Measurements from ENCODE around the gene SFT2D1. TPM values are rescaled to one million over a fixed set of nuclear protein-coding genes. Genes with fewer than 3 reads are reported as not detected.
"Not testable (repeated sequence)": the region's sequence is repeated elsewhere in the genome, so short reads cannot be mapped to it uniquely, and the experiment has no call there.

Gene SFT2D1
- total RNA-seq, 1 donor from 2014 or later = 52.5 TPM

DNA sequence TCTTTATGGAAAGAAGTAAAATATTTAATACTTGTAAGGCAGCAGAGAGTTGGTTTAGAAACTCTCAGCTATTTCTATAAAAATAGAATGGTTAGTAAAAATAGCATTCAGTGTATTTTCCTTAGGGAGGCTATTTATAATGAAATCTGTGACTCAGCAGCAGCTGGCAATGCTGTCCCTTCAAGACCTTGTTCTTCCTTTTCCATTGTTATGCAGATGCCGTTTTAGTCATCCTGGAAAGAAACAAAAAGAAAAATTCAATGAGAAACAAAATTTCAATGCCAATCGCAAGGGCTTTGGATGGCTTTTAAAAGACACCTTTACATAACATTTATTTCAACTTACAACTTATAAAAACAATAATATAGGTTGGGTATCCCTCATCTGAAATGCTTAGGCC lies 22.9 kb upstream of the SFT2D1 start:
- intact Hi-C loops (cut with micrococcal nuclease) = no loop called here

DNA sequence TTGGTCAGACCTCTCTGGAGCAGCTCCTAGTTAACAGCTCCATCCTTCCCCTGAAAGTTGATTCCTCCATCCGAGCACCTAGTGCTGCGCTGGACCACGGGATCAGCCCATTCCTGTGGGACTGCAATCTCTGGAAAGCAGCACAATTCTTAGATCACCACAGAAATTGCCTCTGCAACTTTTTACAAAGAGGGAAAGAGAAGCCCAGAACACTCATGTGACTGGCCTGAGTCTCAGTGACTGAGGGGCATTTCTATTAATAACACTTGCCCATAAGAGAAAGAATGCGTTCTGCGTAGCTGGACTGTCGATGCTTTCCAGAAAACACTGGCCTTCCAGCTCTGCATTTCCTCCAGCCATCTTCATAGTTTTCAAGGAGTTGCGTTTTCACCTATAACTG lies 22.1 kb upstream of the SFT2D1 start:
- intact Hi-C loops (cut with micrococcal nuclease) = no loop called here

DNA sequence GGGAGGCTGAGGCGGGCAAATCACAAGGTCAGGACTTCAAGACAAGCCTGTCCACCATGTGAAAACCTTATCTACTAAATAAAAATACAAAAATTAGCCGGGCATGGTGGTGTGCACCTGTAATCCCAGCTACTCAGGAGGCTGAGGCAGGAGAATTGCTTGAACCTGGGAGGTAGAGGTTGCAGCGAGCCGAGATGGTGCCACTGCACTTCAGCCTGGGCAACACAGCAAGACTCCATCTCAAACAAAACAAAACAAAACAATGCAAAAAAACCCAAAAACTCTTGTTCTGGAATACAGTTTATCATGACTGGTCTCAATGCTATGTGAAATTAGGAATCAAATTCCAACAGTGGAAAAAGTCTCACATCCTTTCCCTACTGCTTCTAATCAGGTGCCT lies 20.1 kb upstream of the SFT2D1 start:
- intact Hi-C loops (cut with micrococcal nuclease) = not testable (repeated sequence)

DNA sequence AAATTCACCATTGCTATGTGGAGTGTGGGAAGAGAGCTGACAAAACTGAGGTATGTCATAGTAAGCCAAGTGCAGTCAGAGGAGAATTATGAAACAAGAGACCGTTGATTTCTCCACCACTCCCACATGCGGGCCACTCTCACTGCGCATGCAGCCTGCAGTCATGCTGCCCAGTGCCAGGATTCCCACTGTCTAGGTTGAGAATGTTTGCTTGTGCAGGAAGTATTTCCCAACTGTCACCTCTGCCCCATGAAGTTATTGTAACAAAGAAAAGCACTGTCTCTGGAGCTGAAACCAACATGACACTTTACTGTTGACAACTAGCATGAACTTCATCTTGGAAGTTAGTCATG lies 18.7 kb upstream of the SFT2D1 start:
- intact Hi-C loops (cut with micrococcal nuclease) = no loop called here

DNA sequence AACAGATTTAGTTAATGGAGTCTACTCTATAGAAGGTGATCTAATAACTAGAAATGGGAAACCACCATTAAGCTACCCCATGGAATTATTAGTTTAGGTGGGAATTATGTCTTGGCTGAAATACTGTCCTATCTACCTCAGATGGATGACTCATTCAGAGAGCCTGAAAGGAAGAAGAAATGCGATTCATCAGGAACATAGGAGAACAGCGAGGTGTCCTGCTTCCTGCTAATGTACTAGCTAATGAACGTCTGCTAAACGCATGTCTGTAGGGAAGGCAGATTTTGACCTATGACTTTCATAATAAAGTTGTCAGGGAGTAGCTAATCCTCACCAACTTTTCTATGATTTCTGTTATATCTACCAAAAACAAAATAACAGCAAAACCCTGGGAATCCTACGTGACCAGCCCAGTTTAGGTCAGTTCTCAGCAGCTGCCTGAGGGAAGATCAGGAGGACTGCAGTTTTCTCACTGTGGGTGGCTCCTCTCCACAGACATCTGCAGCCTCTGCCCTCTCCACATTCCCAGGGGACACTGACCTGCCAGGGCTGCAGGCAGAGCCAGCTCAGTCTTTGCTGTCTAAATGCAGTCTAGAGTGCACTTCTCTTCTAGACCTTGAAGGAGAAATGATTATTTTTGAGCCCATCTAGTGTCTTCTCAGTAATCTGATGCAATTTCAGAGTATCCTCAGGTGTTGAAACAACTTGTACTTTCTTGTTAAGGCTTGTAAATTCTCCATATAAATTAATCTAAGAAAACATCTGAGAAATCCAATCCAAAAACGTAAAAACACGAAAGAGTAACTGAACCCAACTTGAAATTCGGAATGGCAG lies 18.1 kb upstream of the SFT2D1 start:
- intact Hi-C loops (cut with micrococcal nuclease) = no loop called here

DNA sequence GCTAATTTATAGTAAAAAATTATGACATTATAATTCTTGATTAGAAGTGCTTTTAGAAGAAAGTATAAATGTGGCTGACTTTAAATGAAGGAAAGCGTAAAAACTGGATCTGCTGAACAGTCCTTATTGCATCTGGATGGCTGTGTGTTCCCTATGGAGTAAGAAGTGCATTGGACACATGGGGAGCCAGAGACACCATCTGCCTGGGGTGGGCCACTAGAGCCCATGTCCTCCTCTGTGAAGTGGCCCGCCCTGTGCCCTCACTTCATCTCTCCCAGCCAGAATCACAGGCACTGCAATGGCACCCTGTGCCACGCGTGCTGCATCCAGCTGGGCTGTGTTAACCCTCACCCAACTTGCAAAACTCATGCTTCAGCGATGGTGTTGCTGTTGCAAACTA lies 13.2 kb upstream of the SFT2D1 start:
- intact Hi-C loops (cut with micrococcal nuclease) = no loop called here

DNA sequence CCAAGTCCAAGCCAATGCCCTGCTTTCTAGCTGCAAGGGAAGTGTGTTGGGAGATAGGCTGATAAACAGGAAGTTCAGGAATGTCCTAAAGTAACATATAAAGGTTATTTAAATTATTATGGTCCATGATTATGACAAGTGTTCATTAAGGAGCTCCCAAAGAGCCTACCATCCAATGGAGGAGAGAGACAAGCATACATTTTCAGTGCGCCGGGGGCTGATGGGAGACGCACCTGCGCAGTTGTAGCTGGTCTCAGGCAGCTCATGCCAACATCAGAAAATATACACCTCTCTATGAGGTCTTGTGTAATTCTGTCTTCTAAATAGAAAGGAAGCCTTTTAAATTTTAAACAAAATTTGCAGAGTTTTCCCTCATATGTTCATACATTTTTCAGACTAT lies 12.6 kb upstream of the SFT2D1 start:
- intact Hi-C loops (cut with micrococcal nuclease) = no loop called here

DNA sequence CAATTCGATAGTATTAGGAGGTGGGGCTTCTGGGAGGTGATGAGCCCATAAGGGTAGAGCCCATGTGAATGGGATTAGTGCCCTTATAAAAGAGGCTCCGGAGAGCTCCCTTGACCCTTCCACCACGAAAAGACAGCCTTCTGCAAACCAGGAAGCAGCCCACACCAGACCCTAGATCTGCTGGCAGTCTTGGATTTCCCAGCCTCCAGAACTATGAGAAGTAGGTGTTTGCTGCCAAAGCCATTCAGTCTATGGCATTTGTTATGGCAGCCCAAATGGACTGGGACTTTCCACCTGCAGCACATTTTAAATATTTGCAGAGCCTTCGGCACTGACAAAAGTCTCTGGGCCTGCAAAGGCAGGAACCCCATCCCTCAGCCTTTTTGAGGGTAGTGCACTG lies 11.8 kb upstream of the SFT2D1 start:
- intact Hi-C loops (cut with micrococcal nuclease) = no loop called here

DNA sequence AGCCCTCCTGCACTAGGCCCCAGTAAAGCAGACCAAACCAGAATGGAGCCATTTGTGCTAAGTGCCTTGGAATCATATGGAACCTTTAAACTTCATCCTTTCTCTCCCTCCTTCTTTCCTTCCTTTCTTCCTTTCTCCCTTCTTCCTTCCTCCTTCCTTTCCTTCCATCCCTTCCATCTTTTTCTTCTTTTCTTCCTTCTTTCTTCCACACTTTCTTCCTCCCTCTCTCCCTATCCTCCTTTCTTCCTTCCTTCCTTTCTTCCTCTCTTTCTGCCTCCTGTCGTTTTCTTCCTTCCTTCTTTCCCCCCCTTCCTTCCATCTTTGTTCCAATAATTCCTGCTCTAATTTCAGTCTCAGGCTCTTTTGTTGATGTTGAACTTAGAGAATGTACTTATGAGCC lies 11.2 kb upstream of the SFT2D1 start:
- intact Hi-C loops (cut with micrococcal nuclease) = no loop called here

DNA sequence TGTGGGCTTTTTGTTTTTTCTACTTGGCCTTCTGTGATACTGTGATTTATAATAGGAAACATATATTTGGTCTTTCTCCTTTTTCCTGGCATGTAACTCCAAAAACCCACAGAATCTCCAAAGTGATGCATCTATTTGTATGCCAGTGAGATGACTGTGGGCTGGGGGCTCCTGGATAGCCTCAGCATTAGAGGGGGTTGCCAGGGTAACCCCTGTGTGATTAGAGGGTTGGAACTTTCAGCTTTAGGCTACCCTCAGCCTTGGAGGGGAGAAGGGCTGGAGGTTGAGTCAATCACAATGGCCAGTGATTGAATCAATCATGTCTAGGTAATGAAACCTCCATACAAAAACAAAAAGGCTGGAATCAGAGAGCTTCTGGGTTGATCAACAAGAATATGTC lies 10.6 kb upstream of the SFT2D1 start:
- intact Hi-C loops (cut with micrococcal nuclease) = no loop called here

DNA sequence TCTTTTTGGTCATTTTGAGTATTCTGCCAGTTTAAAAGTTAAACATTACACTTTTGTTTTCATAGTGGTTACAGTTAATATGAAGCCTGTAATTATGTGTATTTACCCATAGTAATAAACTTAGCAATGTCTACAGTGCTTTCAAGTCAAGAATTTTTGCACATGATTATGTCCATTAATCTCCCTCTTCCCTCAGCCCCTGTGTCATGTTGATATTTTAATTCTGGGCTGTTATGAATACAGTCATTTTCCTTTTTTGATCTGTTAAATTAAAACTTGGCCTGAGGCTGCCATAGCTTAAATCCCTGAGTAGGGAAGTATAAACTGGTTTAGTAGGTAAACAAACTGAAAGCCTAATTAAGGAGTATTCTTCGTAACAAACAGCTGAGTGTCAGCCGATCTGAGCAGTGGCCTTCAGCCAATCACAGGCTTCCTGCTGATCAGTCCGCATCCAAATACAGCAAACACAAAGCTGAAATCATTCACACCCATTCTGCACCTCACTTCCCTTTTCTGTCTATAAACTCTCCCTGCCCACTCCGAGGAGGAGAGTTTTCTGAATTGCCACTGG lies 9.5 kb upstream of the SFT2D1 start:
- intact Hi-C loops (cut with micrococcal nuclease) = loop anchor here (2.0 kb wide), 1 partner anchor 15 kb away; no protein-coding TSS in a partner anchor

DNA sequence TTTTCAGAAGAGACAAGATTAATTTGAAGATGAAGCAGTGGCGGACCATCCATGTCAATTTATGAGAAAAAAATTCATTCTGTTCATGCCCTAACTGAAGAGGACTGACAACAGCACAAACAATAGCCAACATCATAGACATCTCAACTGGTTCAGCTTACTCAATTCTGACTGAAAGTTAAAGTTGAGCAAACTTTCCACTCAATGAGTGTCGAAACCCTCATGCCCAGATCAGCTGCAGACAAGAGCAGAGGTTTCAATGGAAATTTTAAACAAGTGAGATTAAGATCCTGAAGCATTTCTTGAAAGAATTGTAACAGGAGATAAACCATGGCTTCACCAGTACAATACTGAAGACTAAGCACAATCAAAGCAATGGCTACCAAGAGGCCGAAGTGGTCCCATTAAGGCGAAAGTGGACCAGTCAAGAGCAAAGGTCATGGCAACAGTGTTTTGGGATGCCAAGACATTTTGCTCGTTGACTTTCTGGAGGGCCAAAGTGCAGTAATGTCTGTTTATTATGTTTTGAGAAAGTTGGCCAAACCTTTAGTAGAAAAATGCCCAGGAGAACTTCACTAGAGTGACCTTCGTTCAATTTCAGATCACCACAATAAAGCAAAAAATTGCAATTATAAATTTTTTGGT lies 6.1 kb upstream of the SFT2D1 start:
- intact Hi-C loops (cut with micrococcal nuclease) = no loop called here

DNA sequence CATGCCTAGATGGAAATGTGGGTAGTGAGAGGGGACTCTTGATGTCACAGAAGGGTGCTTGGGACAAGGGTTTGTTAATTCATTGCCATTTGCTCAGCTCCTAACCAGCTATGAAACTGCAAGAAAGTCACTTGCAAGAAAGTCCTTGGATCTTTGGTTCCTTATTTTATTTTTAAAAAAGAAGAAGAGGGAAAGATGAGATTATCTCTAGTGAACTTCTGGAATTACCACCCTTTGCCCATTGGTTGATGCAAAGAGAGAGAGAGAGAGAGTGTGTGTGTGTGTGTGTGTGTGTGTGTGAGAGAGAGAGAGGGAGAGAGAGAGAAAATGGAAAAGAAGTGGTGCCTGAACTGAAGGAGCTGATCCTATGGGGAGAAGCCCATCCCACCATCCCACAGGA lies 4.6 kb upstream of the SFT2D1 start:
- intact Hi-C loops (cut with micrococcal nuclease) = no loop called here

DNA sequence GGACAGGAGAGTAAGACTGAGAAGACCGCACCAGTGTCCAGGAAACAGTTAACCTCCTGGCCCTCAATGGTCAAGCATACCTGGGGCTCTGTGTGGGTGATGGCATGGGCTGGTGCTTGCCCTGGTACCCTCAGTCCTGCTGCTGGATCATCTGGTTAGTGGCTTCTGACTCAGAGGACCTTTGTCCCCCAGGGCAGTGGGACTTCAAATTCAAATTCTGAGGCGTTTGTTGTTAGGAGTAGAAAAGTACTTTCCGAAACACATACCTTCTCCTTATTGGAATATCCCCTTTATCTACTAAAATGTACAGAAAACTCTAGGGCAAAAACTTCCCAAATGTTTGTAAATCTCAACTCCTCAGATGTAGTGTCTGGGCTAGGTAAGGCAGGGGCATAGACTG lies 4.1 kb upstream of the SFT2D1 start:
- intact Hi-C loops (cut with micrococcal nuclease) = no loop called here

DNA sequence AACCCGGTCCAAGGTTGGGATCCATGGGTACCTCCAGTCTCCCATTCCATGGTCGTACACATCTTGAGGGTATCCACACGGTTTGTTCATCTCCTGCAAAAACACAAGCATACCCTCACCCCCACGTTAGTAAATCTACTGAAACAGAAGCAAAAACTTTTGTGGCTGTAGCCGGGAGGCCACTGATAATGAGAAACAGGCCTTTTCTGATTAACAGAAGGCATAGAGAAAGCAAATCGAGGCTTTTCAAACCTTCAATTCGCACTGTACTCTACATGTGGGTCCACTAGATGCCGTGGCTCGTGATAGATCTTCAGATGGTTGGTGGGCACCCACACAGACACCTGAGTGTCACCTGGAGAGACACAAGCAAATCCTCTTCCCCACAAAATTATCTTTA lies 3.3 kb upstream of the SFT2D1 start:
- intact Hi-C loops (cut with micrococcal nuclease) = not testable (repeated sequence)

DNA sequence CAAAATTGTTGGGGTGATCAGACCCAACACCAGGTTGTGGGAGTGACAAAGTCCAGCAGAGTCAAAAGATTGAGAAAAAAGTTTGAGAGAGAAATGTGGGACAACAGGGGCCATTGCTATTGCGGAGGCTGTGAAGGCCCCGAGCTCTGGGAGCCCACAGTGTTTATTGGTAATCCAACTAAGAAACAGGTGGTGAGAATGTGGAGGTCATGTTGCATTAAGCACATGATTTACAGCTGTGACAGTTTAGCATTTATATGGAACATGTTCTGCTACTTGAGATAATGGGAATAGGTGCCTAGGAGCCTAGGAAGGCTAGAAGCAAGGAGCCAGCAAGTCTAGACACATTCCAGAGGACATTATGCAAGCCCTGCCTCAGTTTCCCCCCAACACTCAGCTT lies 2.6 kb upstream of the SFT2D1 start:
- intact Hi-C loops (cut with micrococcal nuclease) = loop anchor here (5.0 kb wide), 2 partner anchors 1007 to 1362 kb away; no protein-coding TSS in a partner anchor

DNA sequence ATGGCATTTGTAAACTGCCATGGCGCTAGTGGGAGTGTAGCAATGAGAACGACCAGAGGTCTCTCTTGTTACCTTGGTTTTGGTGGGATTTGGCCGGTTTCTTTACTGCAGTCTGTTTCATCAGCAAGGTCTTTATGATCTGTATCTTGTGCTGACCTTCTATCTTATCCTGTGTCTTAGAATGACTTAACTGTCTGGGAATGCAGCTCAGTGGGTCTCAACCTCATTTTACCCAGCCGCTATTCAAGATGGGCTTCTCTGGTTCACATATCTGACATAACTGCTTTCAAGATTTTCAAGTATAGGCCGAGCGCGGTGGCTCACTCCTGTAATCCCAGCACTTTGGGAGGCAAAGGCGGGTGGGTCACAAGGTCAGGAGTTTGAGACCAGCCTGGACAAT lies 1.9 kb upstream of the SFT2D1 start:
- intact Hi-C loops (cut with micrococcal nuclease) = loop anchor here (5.0 kb wide), 2 partner anchors 1008 to 1363 kb away; no protein-coding TSS in a partner anchor

DNA sequence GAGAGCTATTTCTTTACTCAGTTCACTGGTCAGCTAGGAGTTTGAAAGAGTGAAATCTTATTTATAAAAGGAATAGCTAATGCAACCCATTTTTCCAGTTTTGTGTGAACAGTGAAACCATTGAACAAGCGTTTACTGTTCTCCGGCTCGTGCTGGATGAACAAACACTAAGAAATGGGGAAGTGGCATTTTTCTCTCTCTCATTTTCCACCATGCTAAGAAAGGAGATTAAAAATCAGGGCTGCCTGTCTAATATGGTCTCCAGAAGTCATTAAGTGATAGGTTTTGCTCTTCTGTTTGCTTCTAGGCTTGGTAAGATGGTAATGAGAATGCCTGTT lies 774 bp upstream of the SFT2D1 start:
- intact Hi-C loops (cut with micrococcal nuclease) = loop anchor here (5.0 kb wide), 2 partner anchors 1009 to 1364 kb away; no protein-coding TSS in a partner anchor

DNA sequence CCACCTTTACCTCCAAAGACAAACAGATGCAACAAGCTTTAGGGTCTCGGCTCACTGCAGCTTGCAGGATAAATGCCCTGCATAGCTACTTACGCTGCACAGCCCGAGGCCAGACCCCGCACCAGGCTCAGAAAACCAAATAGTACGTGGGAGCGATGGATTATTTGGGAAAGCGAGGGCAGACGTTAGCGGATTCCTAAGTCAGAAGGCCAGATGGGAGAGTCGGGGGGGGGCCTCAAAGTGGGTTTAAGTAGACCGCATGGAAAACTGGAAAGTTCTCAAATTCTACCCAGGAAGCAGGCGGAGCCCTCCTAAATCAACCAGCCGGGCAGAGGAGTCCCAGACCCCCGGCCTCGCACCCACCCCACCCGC lies 382 bp downstream of the SFT2D1 start:
- intact Hi-C loops (cut with micrococcal nuclease) = loop anchor here (1.0 to 5.0 kb wide), 9 partner anchors 9 to 1365 kb away; partner anchors contain the start of genes CEP43, RNASET2 and RPS6KA2

DNA sequence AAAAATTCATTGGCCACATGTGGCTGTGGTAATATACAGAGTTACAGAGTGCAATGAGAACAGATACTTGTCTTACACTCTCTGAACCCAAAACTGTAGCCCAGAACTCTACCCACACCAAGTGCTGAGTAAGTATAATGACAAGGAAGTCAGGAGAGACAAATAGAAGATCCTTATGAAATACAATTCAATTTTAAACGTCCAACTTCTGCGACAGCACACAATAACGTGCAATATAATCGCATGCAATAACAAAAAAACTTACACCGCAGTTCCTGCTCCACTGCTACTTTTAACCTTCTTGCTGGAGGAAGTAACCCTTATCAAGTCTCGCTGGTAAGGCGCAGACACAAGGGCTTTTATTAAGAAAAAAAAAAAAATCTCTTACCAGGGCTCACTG lies 881 bp downstream of the SFT2D1 start:
- intact Hi-C loops (cut with micrococcal nuclease) = loop anchor here (1.0 to 5.0 kb wide), 5 partner anchors 8 to 1366 kb away; partner anchors contain the start of gene RNASET2

DNA sequence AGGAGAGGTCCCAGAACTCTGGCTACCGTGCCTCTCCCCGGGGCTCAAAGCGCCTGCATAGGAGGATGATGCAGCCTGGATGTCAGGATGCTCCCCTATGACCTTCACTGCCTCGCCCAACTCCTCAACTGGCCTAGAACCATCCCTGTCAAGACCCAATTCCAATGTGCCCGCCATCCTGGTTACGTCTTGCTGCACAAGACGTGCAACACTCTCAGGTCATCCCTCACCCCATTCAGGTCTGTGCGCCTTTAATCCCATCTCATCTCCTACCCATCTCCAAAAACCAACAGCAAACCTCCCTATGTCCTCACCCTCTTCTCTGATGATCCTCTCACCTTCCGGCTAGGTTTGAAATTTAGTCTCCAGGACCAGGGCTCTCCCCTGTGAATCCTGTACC lies 3.5 kb downstream of the SFT2D1 start:
- intact Hi-C loops (cut with micrococcal nuclease) = no loop called here

DNA sequence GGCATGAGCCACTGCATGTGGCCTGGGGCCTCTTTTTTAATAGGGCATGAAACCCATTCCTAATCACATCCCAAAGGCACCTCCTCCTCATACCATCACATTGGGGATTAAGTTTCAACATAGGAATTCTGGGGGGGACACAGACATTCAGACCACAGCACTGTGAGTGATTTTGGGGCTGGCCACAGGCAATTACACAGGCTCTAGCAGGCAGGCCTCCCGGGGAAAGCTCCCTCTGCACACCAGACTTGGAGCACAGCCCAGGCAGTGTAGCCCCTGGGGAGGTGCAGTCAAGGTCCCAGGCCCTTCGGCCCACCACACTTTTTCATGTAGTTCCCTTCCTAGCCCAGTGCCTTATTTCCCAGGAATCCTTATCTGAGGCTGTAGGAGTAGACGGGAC lies 5.5 kb downstream of the SFT2D1 start:
- intact Hi-C loops (cut with micrococcal nuclease) = no loop called here
